Cardiac muscle cell (in vitro differentiated cells and primary cell): ENCODE measurements around the gene UBAC1. TPM values are rescaled to one million over a fixed set of nuclear protein-coding genes. Genes with fewer than 3 reads are reported as not detected.

Experiments used
- DNase-seq, 2 donors: peaks; one replicate each; pipeline versions ENCODE4 v3.0.0 to v3.0.0-alpha.2; 2010 to 2017; ENCODE audit warnings: low read depth in 1 of 2, low spot score in 1 of 2
- H3K27ac ChIP-seq: fragments of 200-600 bp; sonication (generic); 2 replicates; pipeline ENCODE4 v1.5.1; 2016
- H3K27me3 ChIP-seq: fragments of 200-600 bp; sonication (generic); 2 replicates; pipeline ENCODE4 v1.6.0; 2016; ENCODE audit warnings: control low read depth
- H3K36me3 ChIP-seq: fragments of 200-600 bp; sonication (generic); 2 replicates; pipeline ENCODE4 v1.5.1; 2016; ENCODE audit warnings: control low read depth
- H3K4me1 ChIP-seq: fragments of 200-600 bp; sonication (generic); 2 replicates; pipeline ENCODE4 v1.8.1; 2017; ENCODE audit warnings: low read depth, mild to moderate bottlenecking, mixed run types
- H3K4me3 ChIP-seq: fragments of 200-600 bp; sonication (generic); 2 replicates; pipeline ENCODE4 v1.5.1; 2016; ENCODE audit warnings: mild to moderate bottlenecking
- H3K9me3 ChIP-seq: fragments of 200-600 bp; sonication (generic); 2 replicates; pipeline ENCODE4 v1.5.1; 2017; ENCODE audit warnings: low read depth, mild to moderate bottlenecking, control low read depth
- polyA plus RNA-seq: library from polyadenylated mRNA; unstranded; fragments of >200 nt; fragmentation: Nextera tagmentation; extraction: Ambion mirVana; gene quantifications from 2 replicates; pipeline ENCODE4 v1.2.1, GENCODE V29; 2016
- total RNA-seq: library from RNA; depleted of rRNA; stranded (reverse); fragments of >200 nt; gene quantifications from 2 replicates; pipeline ENCODE4 v1.2.3, GENCODE V29; 2016
- TF ChIP-seq, protein P1 (sequence below): IDR thresholded peaks from 2 replicates; pipeline ENCODE4 v1.5.1; 2012; ENCODE audit warnings: low read depth, mild to moderate bottlenecking, low read length

The UBAC1 gene
- total and polyA plus RNA-seq, 2 experiments from 2014 or later = 60.1 to 66.4 TPM

GRCh38 chr9:135978642-135979546, 17.7 kb upstream of the UBAC1 start:
- Histone ChIP-seq H3K4me3 (no peak overlapping the region), H3K4me1 (no peaks in the 10 kb centered on the region), H3K9me3 (no peaks in the 10 kb centered on the region), H3K27me3 (peaks cover 2% of the 10 kb centered on the region), H3K27ac (no peak overlapping the region), H3K36me3 (no peaks in the 10 kb centered on the region)
- TF ChIP-seq, protein P1, sequence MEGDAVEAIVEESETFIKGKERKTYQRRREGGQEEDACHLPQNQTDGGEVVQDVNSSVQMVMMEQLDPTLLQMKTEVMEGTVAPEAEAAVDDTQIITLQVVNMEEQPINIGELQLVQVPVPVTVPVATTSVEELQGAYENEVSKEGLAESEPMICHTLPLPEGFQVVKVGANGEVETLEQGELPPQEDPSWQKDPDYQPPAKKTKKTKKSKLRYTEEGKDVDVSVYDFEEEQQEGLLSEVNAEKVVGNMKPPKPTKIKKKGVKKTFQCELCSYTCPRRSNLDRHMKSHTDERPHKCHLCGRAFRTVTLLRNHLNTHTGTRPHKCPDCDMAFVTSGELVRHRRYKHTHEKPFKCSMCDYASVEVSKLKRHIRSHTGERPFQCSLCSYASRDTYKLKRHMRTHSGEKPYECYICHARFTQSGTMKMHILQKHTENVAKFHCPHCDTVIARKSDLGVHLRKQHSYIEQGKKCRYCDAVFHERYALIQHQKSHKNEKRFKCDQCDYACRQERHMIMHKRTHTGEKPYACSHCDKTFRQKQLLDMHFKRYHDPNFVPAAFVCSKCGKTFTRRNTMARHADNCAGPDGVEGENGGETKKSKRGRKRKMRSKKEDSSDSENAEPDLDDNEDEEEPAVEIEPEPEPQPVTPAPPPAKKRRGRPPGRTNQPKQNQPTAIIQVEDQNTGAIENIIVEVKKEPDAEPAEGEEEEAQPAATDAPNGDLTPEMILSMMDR = no peak
- no peak for DNase-seq

DNA sequence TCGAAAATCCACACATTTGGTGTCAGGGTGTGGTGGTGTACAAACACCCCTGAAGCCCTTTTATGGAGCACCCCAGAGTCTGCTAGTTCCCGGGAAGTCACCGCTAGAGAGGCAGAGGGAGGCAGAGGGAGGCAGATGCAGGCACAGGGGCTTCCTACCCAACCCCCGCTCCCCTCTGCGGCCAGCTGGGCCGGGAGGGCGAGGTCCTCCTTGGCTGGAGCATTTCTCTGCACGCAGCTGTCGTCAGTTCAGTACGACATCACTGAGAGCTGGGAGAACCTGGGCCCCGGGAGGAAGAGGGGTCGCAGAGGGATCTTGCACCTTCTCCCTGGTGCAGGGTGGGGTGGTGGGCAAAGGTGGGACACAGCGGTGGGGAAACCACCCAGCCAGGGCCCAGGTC, 15.8 kb upstream of the UBAC1 start:
- Histone ChIP-seq H3K27me3 (peaks cover 6% of the 10 kb centered on the region), H3K36me3 (no peaks in the 10 kb centered on the region), H3K4me1 (no peaks in the 10 kb centered on the region), H3K27ac (no peak overlapping the region), H3K9me3 (no peaks in the 10 kb centered on the region), H3K4me3 (no peak overlapping the region)
- TF ChIP-seq, protein P1 = no peak
- no peak for DNase-seq

DNA sequence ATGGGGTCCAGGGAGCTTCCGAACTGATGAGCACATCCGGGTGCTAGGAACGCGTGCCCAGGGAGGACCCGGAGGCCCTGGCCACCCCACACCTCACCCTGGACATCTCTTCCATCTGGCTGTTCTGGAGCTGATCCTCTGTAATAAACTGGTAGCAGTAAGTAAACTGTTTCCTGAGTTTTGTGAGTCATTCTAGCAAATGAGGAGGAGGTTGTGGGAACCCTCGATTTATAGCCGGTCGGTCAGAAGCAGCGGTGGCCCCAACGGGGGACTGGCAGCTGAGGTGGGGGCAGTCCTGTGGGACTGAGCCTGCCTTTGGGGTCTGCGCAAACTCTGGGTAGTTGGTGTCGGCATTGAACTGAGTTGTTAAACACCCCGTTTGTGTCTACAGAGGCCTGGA, 15.4 kb upstream of the UBAC1 start:
- no peak overlapping the region for H3K27ac ChIP-seq
- no peak overlapping the region for H3K4me3 ChIP-seq
- no peaks in the 10 kb centered on the region for H3K4me1 ChIP-seq
- no peaks in the 10 kb centered on the region for H3K9me3 ChIP-seq
- no peaks in the 10 kb centered on the region for H3K36me3 ChIP-seq
- TF ChIP-seq, protein P1 = no peak
- peaks cover 6% of the 10 kb centered on the region for H3K27me3 ChIP-seq
- no peak for DNase-seq

- no peaks in the 10 kb centered on the region for H3K4me1 ChIP-seq
Observed at GRCh38 chr9:135975834-135976233, 14.7 kb upstream of the UBAC1 start.

GRCh38 chr9:135974220-135974573, 13.0 kb upstream of the UBAC1 start:
- Histone ChIP-seq H3K27me3 (peaks cover 19% of the 10 kb centered on the region), H3K36me3 (no peaks in the 10 kb centered on the region), H3K4me3 (no peak overlapping the region), H3K4me1 (no peaks in the 10 kb centered on the region), H3K27ac (no peak overlapping the region), H3K9me3 (no peaks in the 10 kb centered on the region)
- TF ChIP-seq, protein P1 = peak; percentile 15
- DNase-seq = no peak

More at GRCh38 chr9:135975834-135976233, 14.7 kb upstream of the UBAC1 start:
- Histone ChIP-seq H3K36me3 (no peaks in the 10 kb centered on the region), H3K9me3 (no peaks in the 10 kb centered on the region), H3K27ac (no peak overlapping the region), H3K27me3 (peaks cover 8% of the 10 kb centered on the region), H3K4me3 (no peak overlapping the region)
- TF ChIP-seq, protein P1 = no peak
- DNase-seq = no peak
